ENCODE results near the gene ARSB.
"Not testable (repeated sequence)": the region's sequence is repeated elsewhere in the genome, so short reads cannot be mapped to it uniquely, and the experiment has no call there.

The ARSB gene

DNA sequence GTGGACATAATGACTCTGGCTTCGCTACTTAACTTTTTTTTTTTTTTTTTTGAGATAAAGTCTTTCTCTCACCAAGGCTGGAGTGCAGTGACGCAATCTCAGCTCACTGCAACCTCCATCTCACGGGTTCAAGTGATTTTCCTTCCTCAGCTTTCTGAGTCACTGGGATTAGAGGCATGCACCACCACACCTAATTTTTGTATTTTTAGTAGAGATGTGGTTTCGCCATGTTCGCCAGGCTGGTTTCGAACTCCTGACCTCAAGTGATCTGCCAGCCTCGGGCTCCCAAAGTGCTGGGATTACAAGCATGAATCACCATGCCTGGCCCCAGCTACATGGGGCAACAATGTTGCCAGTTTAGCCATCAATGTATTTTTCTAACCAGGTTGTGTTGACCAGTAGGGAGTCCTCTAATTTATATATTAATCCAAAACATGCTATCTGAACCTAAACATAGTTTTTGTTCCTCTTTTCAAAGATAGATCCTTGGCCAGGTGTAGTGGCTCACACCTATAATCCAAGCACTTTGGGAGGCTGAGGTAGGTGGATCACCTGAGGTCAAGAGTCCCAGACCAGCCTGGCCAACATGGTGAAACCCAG lies 216.2 kb downstream of the ARSB start:
- Histone ChIP-seq H3K4me1 (ENCODE audit: insufficient read depth, poor library complexity, severe bottlenecking) (peaks cover 9% of the 10 kb centered on the region), H3K9me3 (ENCODE audit: severe bottlenecking) (no peaks in the 10 kb centered on the region), H3K27me3 (ENCODE audit: insufficient read depth, poor library complexity, severe bottlenecking) (no peaks in the 10 kb centered on the region), H3K27ac (ENCODE audit: poor library complexity, severe bottlenecking) (no peak overlapping the region), H3K36me3 (ENCODE audit: low read depth) (no peaks in the 10 kb centered on the region), H3K4me3 (ENCODE audit: severe bottlenecking) (no peak overlapping the region)
- TF ChIP-seq, protein P1, sequence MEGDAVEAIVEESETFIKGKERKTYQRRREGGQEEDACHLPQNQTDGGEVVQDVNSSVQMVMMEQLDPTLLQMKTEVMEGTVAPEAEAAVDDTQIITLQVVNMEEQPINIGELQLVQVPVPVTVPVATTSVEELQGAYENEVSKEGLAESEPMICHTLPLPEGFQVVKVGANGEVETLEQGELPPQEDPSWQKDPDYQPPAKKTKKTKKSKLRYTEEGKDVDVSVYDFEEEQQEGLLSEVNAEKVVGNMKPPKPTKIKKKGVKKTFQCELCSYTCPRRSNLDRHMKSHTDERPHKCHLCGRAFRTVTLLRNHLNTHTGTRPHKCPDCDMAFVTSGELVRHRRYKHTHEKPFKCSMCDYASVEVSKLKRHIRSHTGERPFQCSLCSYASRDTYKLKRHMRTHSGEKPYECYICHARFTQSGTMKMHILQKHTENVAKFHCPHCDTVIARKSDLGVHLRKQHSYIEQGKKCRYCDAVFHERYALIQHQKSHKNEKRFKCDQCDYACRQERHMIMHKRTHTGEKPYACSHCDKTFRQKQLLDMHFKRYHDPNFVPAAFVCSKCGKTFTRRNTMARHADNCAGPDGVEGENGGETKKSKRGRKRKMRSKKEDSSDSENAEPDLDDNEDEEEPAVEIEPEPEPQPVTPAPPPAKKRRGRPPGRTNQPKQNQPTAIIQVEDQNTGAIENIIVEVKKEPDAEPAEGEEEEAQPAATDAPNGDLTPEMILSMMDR (IDR thresholded peaks at IDR 0.05; ENCODE audit: poor library complexity, severe bottlenecking) = no peak
- ATAC-seq (ENCODE audit: low read depth) (no peak), DNase-seq (ENCODE audit: low spot score) (no peak)

DNA sequence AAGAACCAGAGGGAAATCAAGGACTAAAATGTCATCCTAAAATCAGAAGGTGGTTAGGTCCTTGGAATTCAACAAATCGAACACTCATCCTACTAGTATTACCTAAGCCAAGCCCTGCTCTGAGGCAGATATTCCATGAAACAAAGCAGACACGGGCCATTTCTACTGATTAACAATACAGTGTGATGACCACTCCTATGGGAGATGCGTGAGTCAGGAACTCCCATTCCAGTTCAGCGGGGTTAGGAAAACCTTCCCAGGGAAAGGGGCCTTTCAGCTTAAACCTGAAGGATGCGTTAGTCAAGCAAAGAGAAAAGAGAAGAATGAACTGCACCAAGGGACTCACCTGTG lies 218.7 kb downstream of the ARSB start:
- Histone ChIP-seq H3K27ac (ENCODE audit: poor library complexity, severe bottlenecking) (no peak overlapping the region), H3K36me3 (ENCODE audit: low read depth) (no peaks in the 10 kb centered on the region), H3K27me3 (ENCODE audit: insufficient read depth, poor library complexity, severe bottlenecking) (no peaks in the 10 kb centered on the region), H3K4me1 (ENCODE audit: insufficient read depth, poor library complexity, severe bottlenecking) (no peaks in the 10 kb centered on the region), H3K9me3 (ENCODE audit: severe bottlenecking) (no peaks in the 10 kb centered on the region), H3K4me3 (ENCODE audit: severe bottlenecking) (no peak overlapping the region)
- TF ChIP-seq, protein P1 (IDR thresholded peaks at IDR 0.05; ENCODE audit: poor library complexity, severe bottlenecking) = no peak
- no peak for ATAC-seq (ENCODE audit: low read depth)
- no peak for DNase-seq (ENCODE audit: low spot score)

DNA sequence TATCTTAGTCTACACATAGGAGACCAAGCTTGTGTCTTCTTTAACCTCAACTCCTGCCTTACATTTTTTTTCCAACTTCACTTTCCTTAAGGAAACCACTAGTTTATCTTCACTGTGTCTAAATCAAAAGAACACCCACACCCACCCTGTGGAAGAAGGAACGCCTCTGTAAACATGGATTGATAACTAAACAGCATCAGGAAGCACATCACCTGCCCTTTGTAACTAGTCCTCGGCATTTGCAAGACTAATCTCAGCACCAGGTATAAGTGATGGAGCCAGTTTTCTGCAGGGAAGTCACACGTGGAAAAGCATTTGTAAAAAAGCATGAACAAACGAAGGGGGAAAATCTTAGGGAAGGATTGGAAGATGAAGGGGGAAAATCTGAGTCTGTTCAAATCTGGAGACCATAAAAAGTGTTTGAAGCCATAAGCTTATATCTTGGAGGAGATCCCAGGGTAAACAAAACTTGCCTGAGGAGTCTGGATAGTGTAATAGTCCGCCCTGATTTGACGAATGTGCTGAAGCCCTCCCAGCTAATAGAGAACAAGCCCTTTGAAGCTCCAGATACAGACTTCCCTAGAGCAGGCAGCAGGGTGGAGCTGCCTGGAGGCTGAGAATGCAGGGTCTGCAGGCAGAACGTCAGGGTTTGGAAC lies 219.2 kb downstream of the ARSB start:
- TF ChIP-seq, protein P1 (IDR thresholded peaks at IDR 0.05; ENCODE audit: poor library complexity, severe bottlenecking) = no peak
- H3K4me1 ChIP-seq (ENCODE audit: insufficient read depth, poor library complexity, severe bottlenecking) = no peaks in the 10 kb centered on the region
- no peaks in the 10 kb centered on the region for H3K27me3 ChIP-seq (ENCODE audit: insufficient read depth, poor library complexity, severe bottlenecking)
- H3K36me3 ChIP-seq (ENCODE audit: low read depth) = no peaks in the 10 kb centered on the region
- DNase-seq (ENCODE audit: low spot score) (no peak), ATAC-seq (ENCODE audit: low read depth) (no peak)
- H3K27ac ChIP-seq (ENCODE audit: poor library complexity, severe bottlenecking) = no peak overlapping the region
- no peaks in the 10 kb centered on the region for H3K9me3 ChIP-seq (ENCODE audit: severe bottlenecking)
- no peak overlapping the region for H3K4me3 ChIP-seq (ENCODE audit: severe bottlenecking)

DNA sequence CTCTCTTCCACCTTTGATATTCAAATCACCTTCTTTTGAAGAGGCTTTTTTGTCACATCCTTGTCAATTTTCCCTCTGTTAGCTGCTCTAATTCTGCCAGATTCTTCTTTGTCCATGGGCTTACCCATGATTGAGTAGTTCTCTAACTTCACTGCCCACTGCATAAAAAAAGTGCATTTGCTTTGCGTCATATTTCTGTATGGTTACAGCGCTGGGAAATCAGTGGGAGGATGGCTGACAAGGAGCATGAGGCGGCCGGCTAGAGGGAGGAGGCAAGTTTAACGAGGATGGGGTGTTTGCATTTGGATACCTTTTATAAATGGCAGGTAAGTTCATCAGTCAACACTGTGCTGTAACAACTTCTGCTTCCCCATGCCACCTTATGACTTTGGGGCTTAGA lies 220.0 kb downstream of the ARSB start:
- no peaks in the 10 kb centered on the region for H3K27me3 ChIP-seq (ENCODE audit: insufficient read depth, poor library complexity, severe bottlenecking)
- TF ChIP-seq, protein P1 (IDR thresholded peaks at IDR 0.05; ENCODE audit: poor library complexity, severe bottlenecking) = no peak
- no peaks in the 10 kb centered on the region for H3K9me3 ChIP-seq (ENCODE audit: severe bottlenecking)
- no peak for DNase-seq (ENCODE audit: low spot score)
- no peak for ATAC-seq (ENCODE audit: low read depth)
- H3K4me3 ChIP-seq (ENCODE audit: severe bottlenecking) = no peak overlapping the region
- no peaks in the 10 kb centered on the region for H3K36me3 ChIP-seq (ENCODE audit: low read depth)
- H3K27ac ChIP-seq (ENCODE audit: poor library complexity, severe bottlenecking) = no peak overlapping the region
- H3K4me1 ChIP-seq (ENCODE audit: insufficient read depth, poor library complexity, severe bottlenecking) = no peaks in the 10 kb centered on the region

DNA sequence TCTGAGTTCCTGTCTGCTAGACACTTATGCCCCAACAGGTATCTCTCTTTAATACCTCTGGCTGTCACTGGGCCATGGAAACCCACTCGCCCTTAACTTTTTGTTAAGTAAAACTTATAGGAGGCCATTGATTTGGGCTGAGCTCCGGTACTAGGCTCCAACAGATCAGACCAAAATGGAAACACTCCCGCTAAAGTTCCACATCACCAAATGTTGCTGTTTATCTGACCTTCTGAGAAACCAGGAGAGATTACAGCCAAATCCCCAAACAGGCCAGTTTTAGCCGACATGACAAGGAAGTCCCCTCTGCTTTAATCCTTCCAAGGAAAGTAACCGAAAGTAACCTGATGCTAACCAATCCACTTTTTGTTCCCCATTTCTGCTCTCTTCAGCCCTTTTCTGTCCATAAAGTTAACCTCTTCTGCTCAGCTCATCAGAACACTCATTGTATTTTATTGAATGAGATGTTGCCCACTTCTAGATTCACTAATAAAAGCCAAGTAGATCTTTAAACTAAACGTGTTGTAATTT lies 221.4 kb downstream of the ARSB start:
- no peak for DNase-seq (ENCODE audit: low spot score)
- Histone ChIP-seq H3K9me3 (ENCODE audit: severe bottlenecking) (no peaks in the 10 kb centered on the region), H3K36me3 (ENCODE audit: low read depth) (no peaks in the 10 kb centered on the region), H3K4me3 (ENCODE audit: severe bottlenecking) (no peak overlapping the region), H3K27ac (ENCODE audit: poor library complexity, severe bottlenecking) (no peak overlapping the region), H3K4me1 (ENCODE audit: insufficient read depth, poor library complexity, severe bottlenecking) (no peaks in the 10 kb centered on the region), H3K27me3 (ENCODE audit: insufficient read depth, poor library complexity, severe bottlenecking) (no peaks in the 10 kb centered on the region)
- ATAC-seq (ENCODE audit: low read depth) = no peak
- TF ChIP-seq, protein P1 (IDR thresholded peaks at IDR 0.05; ENCODE audit: poor library complexity, severe bottlenecking) = no peak

DNA sequence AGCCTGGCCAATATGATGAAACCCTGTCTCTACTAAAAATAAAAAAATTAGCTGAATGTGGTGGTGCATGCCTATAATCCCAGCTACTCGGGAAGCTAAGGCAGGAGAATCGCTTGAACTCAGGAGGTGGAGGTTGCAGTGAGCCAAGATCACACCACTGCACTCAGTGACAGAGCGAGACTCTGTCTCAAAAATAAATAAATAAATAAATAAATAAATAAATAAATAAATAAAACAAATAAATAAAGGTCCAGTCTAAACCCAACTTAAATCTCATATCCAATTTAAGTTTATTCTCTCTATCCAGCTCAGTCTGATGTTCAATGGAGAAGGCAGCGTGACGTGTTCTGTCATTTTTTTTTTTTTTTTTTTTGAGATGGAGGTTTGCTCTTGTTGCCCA lies 222.4 kb downstream of the ARSB start:
- H3K27me3 ChIP-seq (ENCODE audit: insufficient read depth, poor library complexity, severe bottlenecking); H3K27ac ChIP-seq (ENCODE audit: poor library complexity, severe bottlenecking); H3K4me3 ChIP-seq (ENCODE audit: severe bottlenecking); DNase-seq (ENCODE audit: low spot score); ATAC-seq (ENCODE audit: low read depth); H3K4me1 ChIP-seq (ENCODE audit: insufficient read depth, poor library complexity, severe bottlenecking); H3K9me3 ChIP-seq (ENCODE audit: severe bottlenecking); H3K36me3 ChIP-seq (ENCODE audit: low read depth): not testable (repeated sequence)

All from RWPE2 (cell line).